Thoracic aorta endothelial cell (primary cell): ENCODE data around the gene GTPBP6. TPM values are rescaled to one million over a fixed set of nuclear protein-coding genes. Genes with fewer than 3 reads are reported as not detected.

Experiments used
- total RNA-seq: library from RNA; depleted of rRNA; stranded (reverse); fragments of >200 nt; gene quantifications from 2 replicates; pipeline ENCODE4 v1.2.3, GENCODE V29; 2012

Gene GTPBP6, protein sequence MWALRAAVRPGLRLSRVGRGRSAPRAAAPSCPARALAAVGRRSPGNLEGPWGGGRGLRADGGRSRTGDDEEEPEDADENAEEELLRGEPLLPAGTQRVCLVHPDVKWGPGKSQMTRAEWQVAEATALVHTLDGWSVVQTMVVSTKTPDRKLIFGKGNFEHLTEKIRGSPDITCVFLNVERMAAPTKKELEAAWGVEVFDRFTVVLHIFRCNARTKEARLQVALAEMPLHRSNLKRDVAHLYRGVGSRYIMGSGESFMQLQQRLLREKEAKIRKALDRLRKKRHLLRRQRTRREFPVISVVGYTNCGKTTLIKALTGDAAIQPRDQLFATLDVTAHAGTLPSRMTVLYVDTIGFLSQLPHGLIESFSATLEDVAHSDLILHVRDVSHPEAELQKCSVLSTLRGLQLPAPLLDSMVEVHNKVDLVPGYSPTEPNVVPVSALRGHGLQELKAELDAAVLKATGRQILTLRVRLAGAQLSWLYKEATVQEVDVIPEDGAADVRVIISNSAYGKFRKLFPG
- 38.2 and 45.1 TPM in 2 replicates for total RNA-seq

DNA sequence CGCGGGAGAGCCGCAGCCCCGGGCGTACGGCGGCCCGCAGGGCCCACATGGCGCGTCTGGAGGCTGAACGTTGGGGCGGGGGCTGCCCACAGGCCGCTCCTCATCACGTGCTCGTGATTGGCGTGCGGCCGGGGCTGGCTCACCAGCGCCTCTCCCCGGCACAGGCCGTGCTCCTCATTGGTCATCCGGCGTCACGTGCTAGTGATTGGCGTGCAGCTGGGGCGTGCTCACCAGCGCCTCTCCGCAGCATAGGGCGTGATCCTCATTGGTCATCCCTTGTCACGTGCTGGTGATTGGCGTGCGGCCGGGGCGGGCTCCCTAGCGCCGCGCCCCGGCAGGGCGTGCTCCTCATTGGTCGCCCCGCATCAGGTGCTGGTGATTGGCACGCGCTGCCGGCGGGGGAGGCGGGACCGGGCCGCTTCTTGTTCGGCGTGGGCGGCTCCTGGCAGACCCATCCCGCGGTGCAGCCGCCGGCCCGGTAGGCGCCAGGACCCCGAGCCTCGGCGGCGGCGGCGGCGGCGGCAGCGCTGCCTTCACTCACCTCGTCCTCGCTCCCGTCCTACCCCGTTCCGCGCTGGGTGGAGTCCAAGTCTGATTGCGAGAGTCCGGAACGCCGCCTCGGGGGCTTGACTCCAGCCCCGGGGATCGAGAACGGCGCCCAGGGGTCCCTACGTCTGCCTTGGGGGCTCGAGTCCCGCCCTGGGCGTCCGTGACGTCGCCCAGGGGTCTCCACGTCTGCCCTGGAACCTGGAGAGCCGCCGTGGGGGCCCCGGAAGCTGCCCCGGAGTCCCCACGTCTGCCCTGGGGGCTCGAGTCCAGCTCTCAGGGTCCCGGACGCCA is at the start of gene GTPBP6:
Gene GTPBP6 (minus strand): TSS at position 58 of the 840 bp plus-strand sequence. CDS start 9 bp downstream, at position 49.

DNA sequence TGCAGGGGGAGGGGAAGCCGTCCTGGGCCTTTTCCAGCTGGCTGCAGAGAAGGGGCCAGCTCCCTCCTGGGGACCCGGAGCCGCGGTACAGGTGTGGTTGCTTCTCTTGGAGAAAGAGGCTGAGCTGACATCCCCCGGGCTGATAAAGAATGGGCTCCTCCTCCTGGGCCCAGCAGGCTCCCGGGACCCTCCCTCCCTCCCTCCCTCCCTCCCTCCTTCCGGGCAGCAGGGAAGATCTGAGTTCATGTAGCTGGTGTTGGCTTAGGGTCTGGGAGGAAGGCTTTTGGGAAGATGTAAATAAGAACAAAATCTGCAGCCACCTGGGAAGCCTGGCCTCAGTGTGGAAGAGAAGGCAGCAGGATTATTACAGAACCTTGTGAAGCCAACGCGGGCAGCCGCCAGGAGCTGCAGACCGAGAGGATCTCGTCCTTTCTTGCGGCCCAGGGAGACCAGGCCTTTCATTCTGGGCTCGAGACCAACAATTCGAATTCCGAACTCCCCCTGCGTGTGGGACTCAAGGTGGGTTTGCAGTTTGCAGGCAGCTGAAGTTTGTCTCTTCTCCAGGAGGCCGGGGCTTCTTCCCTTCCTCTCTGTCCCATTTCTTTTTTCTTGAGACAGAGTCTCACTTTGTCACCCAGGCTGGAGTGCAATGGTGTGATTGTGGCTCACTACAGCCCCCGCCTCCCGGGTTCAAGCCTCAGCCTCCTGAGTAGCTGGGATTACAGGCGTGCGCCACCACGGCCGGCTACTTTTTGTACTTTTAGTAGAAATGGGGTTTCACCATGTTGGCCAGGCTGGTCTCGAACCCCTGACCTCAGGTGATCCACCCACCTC is 37.2 kb downstream of the GTPBP6 start, which contains the start of gene PLCXD1:
Gene PLCXD1 (plus strand): TSS at position 216 of the 834 bp plus-strand sequence. CDS start 2,807 bp downstream, outside the sequence.

Other genes starting within 250 kb of the GTPBP6 start
- gene PLCXD1, start 37.4 kb downstream of the GTPBP6 start, total RNA-seq, result 8.8 and 11.0 TPM in 2 replicates
- 13.6 and 13.8 TPM in 2 replicates for gene PPP2R3B, start 68.1 kb upstream of the GTPBP6 start, total RNA-seq